Fibroblast of pulmonary artery (primary cell): Measurements from ENCODE around the gene LMNTD2.

Source experiments
- DNase-seq: peaks from one replicate; pipeline ENCODE4 v3.0.0-alpha.2; 2010; ENCODE audit warnings: low read depth
- H3K4me3 ChIP-seq: replicated peaks from 2 replicates; pipeline ENCODE4 v1.5.1; 2011; ENCODE audit warnings: low read depth, mild to moderate bottlenecking, control low read depth, low read length, moderate library complexity
- CTCF ChIP-seq: IDR thresholded peaks from 2 replicates; pipeline ENCODE4 v1.5.1; 2011; ENCODE audit warnings: mild to moderate bottlenecking, control low read depth, low read length, inconsistent platforms; ENCODE audit errors: missing control alignments

The LMNTD2 gene

GRCh38 chr11:595400-595799 is 34.9 kb upstream of the LMNTD2 start:
- H3K4me3 ChIP-seq, result no peak overlapping the region
- no peak for TF ChIP-seq CTCF
- no peak for DNase-seq

- TF ChIP-seq CTCF, result no peak
- DNase-seq, result no peak
- no peak overlapping the region for H3K4me3 ChIP-seq
These were observed 32.8 kb upstream of the LMNTD2 start for GRCh38 chr11:593347-593746.

DNA sequence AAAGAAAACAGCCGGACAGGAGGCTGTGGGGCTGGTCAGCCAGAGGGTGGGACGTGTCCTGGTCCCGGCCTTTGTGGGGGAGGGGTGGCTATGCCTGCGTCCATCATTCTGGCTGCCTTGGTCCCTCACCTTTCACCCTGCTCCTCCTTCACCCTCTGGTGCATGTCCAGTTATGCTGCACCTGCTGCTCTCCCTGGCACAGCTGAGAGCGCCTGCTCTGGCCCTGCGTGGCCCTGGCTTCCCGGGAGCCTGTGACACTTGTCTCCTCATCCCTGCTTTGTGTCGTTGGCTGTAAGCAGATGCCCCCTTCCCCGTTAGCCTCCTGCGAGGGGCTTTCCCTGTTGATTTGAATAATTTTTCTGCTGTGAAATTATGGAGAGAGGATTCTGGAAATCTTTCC is 32.4 kb upstream of the LMNTD2 start:
- H3K4me3 ChIP-seq, result no peak overlapping the region
- no peak for TF ChIP-seq CTCF
- DNase-seq, result no peak

DNA sequence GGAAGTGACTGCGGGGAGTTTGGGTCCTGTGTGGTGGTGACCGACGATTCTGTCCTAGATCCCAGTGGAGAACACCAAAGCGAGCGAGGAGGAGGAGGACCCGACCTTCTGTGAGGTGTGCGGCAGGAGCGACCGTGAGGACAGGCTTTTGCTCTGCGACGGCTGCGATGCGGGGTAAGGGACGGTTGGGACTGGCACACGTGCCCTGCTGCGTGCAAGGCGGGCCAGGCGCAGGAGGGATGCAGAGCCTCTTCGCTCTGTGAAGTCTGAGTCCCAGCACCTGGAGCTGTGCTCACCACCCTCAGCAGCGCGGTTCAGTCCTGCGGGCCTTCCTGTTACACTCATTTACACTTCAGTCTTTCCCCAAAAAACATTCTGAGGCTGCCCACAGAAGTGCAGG is 32.0 kb upstream of the LMNTD2 start:
- H3K4me3 ChIP-seq, result no peak overlapping the region
- DNase-seq, result no peak
- TF ChIP-seq CTCF, result no peak

GRCh38 chr11:590997-591396 is 30.5 kb upstream of the LMNTD2 start:
- no peak for DNase-seq
- TF ChIP-seq CTCF, result no peak
- H3K4me3 ChIP-seq, result no peak overlapping the region

DNA sequence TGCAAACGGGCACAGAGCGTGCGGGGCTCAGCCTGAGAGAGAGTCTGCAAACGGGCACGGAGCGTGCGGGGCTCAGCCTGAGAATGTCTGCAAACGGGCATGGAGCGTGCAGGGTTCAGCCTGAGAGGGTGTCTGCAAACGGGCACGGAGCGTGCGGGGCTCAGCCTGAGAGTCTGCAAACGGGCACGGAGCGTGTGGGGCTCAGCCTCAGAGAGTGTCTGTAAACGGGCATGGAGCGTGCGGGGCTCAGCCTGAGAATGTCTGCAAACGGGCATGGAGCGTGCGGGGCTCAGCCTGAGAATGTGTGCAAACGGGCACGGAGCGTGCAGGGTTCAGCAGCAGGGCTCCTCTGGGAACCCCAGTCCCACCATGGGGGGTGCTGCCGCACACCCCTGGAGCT is 29.3 kb upstream of the LMNTD2 start:
- no peak for DNase-seq
- no peak for TF ChIP-seq CTCF
- no peak overlapping the region for H3K4me3 ChIP-seq

- TF ChIP-seq CTCF, result no peak
- DNase-seq, result peak; percentile 73
- no peak overlapping the region for H3K4me3 ChIP-seq
These were observed 27.4 kb upstream of the LMNTD2 start for GRCh38 chr11:587978-588380.
